HepG2 (cell line): ENCODE results near the gene NSF. TPM values are rescaled to one million over a fixed set of nuclear protein-coding genes. Genes with fewer than 3 reads are reported as not detected.

Experiments
- DMTF1 ChIP-seq: sonication (generic); formaldehyde crosslinking; IDR thresholded peaks from 2 replicates; pipeline ENCODE4 v1.4.0; 2020; ENCODE audit warnings: mild to moderate bottlenecking, missing genetic modification reagents
- FOXP4 ChIP-seq: sonication (generic); formaldehyde crosslinking; IDR thresholded peaks from 2 replicates; pipeline ENCODE4 v1.4.0; 2020; ENCODE audit warnings: missing genetic modification reagents
- HOXA7 ChIP-seq: sonication (generic); formaldehyde crosslinking; IDR thresholded peaks from 2 replicates; pipeline ENCODE4 v1.8.1; 2022; ENCODE audit warnings: mild to moderate bottlenecking, missing genetic modification reagents, moderate library complexity
- IKZF1 ChIP-seq: fragments of 450-650 bp; IDR thresholded peaks from 2 replicates; pipeline ENCODE4 v1.7.1; 2016
- LBX2 ChIP-seq: sonication (generic); formaldehyde crosslinking; IDR thresholded peaks from 2 replicates; pipeline ENCODE4 v1.5.0; 2020; ENCODE audit warnings: missing genetic modification reagents, mild to moderate bottlenecking, borderline replicate concordance
- POLR2AphosphoS5 ChIP-seq: IDR thresholded peaks from 2 replicates; pipeline ENCODE4 v1.6.1; 2012; ENCODE audit warnings: low read depth, low read length
- RFXAP ChIP-seq: sonication (generic); formaldehyde crosslinking; IDR thresholded peaks from 2 replicates; pipeline ENCODE4 v1.4.0; 2020; ENCODE audit warnings: missing genetic modification reagents, borderline replicate concordance
- SIN3A ChIP-seq: IDR thresholded peaks from 2 replicates; pipeline ENCODE4 v1.6.1; 2011; ENCODE audit warnings: low read depth, mild to moderate bottlenecking, control low read depth, low read length, borderline replicate concordance
- SNAPC2 ChIP-seq: sonication (generic); formaldehyde crosslinking; IDR thresholded peaks from 2 replicates; pipeline ENCODE4 v1.8.1; 2022; ENCODE audit warnings: mild to moderate bottlenecking, missing genetic modification reagents
- TSC22D2 ChIP-seq: sonication (generic); formaldehyde crosslinking; IDR thresholded peaks from 2 replicates; pipeline ENCODE4 v1.5.1; 2020; ENCODE audit warnings: missing genetic modification reagents, mild to moderate bottlenecking, borderline replicate concordance
- ZNF280D ChIP-seq: sonication (generic); formaldehyde crosslinking; IDR thresholded peaks from 2 replicates; pipeline ENCODE4 v1.5.1; 2020; ENCODE audit warnings: mild to moderate bottlenecking, missing genetic modification reagents
- ZNF362 ChIP-seq: sonication (generic); formaldehyde crosslinking; IDR thresholded peaks from 2 replicates; pipeline ENCODE4 v1.4.0; 2020; ENCODE audit warnings: missing genetic modification reagents, mild to moderate bottlenecking, borderline replicate concordance
- ZNF577 ChIP-seq: sonication (generic); formaldehyde crosslinking; IDR thresholded peaks from 2 replicates; pipeline ENCODE4 v1.4.0; 2020; ENCODE audit warnings: mild to moderate bottlenecking, low read depth, missing genetic modification reagents, borderline replicate concordance
- ZNF609 ChIP-seq: sonication (generic); formaldehyde crosslinking; IDR thresholded peaks from 2 replicates; pipeline ENCODE4 v1.4.0; 2020; ENCODE audit warnings: mild to moderate bottlenecking, missing genetic modification reagents, borderline replicate concordance
- ZNF891 ChIP-seq: sonication (generic); formaldehyde crosslinking; IDR thresholded peaks from 2 replicates; pipeline ENCODE4 v1.5.0; 2020; ENCODE audit warnings: mild to moderate bottlenecking, missing genetic modification reagents
- polyA plus RNA-seq, 8 experiments: library from polyadenylated mRNA; depleted of rRNA in 3 of 8; stranded (reverse) in 7 of 8; unstranded in 1 of 8; fragments of >200 nt; fragmentation: Illumina TruSeq in 4 of 8; extraction: Trizol in 4 of 8; gene quantifications; 2 replicates each; pipeline versions ENCODE4 v1.2.1 to v1.2.3, GENCODE V29; 2011 to 2016; ENCODE audit warnings: low read depth in 4 of 8, missing spikeins in 1 of 8, mixed read lengths in 1 of 8; ENCODE audit not compliant: insufficient read depth in 1 of 8
- total RNA-seq, 5 experiments: library from RNA; depleted of rRNA; stranded (reverse); fragments of >200 nt; fragmentation: Illumina TruSeq; extraction: Trizol; gene quantifications; 2 replicates each; pipeline ENCODE4 v1.2.3, GENCODE V29; 2016; ENCODE audit warnings: low read depth in 1 of 5

Gene NSF
- total and polyA plus RNA-seq, 2 of the 13 experiments (the other 11 are each of a cell fraction or from before 2014, with no cell fraction given) = 21.9 to 37.8 TPM

GRCh38 chr17:46770439-46770817, 180.0 kb downstream of the NSF start (continued):
- peak; percentile 75; the same call in 1 of the 2 replicates for TF ChIP-seq DMTF1 (CRISPR knock-in tag)
- TF ChIP-seq HOXA7 (CRISPR knock-in tag) = no peak
- TF ChIP-seq POLR2AphosphoS5 = peak; percentile 51
- TF ChIP-seq ZNF362 (CRISPR knock-in tag) = no peak
- peak; percentile 13; the same call in 1 of the 2 replicates for TF ChIP-seq TSC22D2
- peak; percentile 30; the same call in 1 of the 2 replicates for TF ChIP-seq FOXP4 (CRISPR knock-in tag)
- no peak for TF ChIP-seq RFXAP (CRISPR knock-in tag)
- TF ChIP-seq ZNF577 (CRISPR knock-in tag) = no peak
- TF ChIP-seq SNAPC2 (CRISPR knock-in tag) = no peak
- peak; percentile 55; the same call in 1 of the 2 replicates for TF ChIP-seq LBX2 (CRISPR knock-in tag)
- TF ChIP-seq ZNF609 (CRISPR knock-in tag) = peak; percentile 72; the same call in 1 of the 2 replicates
- no peak; the same call in 1 of the 2 replicates for TF ChIP-seq ZNF891
- TF ChIP-seq IKZF1 = no peak
- peak; percentile 80; the same call in 1 of the 2 replicates for TF ChIP-seq ZNF280D (CRISPR knock-in tag)
- TF ChIP-seq SIN3A = no peak
